SU-DHL-6 (cell line): ENCODE data around the gene FRMD3.
"Not testable (repeated sequence)": the region's sequence is repeated elsewhere in the genome, so short reads cannot be mapped to it uniquely, and the experiment has no call there.

ENCODE experiments used
- H2AFZ ChIP-seq: fragments of 200-600 bp; sonication (generic); 2 replicates; pipeline ENCODE4 v1.6.1; 2014; ENCODE audit warnings: low read depth, mild to moderate bottlenecking, moderate library complexity, mixed read lengths, antibody characterized with exemption, low read length; ENCODE audit not compliant: severe bottlenecking
- H3F3A ChIP-seq: fragments of 200-600 bp; shearing (Covaris generic); 2 replicates; pipeline ENCODE4 v1.6.0; 2016; ENCODE audit warnings: antibody characterized with exemption, mild to moderate bottlenecking; ENCODE audit not compliant: insufficient read depth
- H3K27ac ChIP-seq: fragments of 200-600 bp; sonication (generic); 2 replicates; pipeline ENCODE4 v1.5.1; 2016; ENCODE audit warnings: low read depth, mild to moderate bottlenecking, low read length, moderate library complexity, mixed read lengths
- H3K27me3 ChIP-seq: fragments of 200-600 bp; sonication (generic), shearing (Covaris generic); 2 replicates; pipeline ENCODE4 v1.6.0; 2014; ENCODE audit warnings: mild to moderate bottlenecking, low read length
- H3K36me3 ChIP-seq: fragments of 200-600 bp; sonication (generic); 2 replicates; pipeline ENCODE4 v1.6.1; 2014; ENCODE audit warnings: mild to moderate bottlenecking, low read length, mixed read lengths
- H3K4me2 ChIP-seq: fragments of 300-600, 200-600 bp; shearing (Covaris generic), sonication (generic); 2 replicates; pipeline ENCODE4 v1.6.0; 2014; ENCODE audit warnings: low read length, low read depth, mild to moderate bottlenecking; ENCODE audit not compliant: poor library complexity, severe bottlenecking
- H3K4me3 ChIP-seq: fragments of 200-600 bp; sonication (generic); 2 replicates; pipeline ENCODE4 v1.5.1; 2014; ENCODE audit warnings: antibody characterized with exemption, low read length, mild to moderate bottlenecking, mixed read lengths; ENCODE audit not compliant: insufficient read depth, poor library complexity, severe bottlenecking
- H3K79me2 ChIP-seq: fragments of 200-600 bp; sonication (generic); 2 replicates; pipeline ENCODE4 v1.6.1; 2014; ENCODE audit warnings: mild to moderate bottlenecking, low read length, moderate library complexity; ENCODE audit not compliant: insufficient read depth
- H3K9ac ChIP-seq: fragments of 200-600 bp; sonication (generic); 2 replicates; pipeline ENCODE4 v1.7.0; 2014; ENCODE audit warnings: mild to moderate bottlenecking, low read length
- H3K9me2 ChIP-seq: fragments of 200-600 bp; sonication (generic); replicated peaks from 2 replicates; pipeline ENCODE4 v1.6.1; 2014; ENCODE audit warnings: low read length; ENCODE audit not compliant: insufficient read depth
- H3K9me3 ChIP-seq: fragments of 200-600 bp; sonication (generic); 2 replicates; pipeline ENCODE4 v1.6.1; 2014; ENCODE audit warnings: low read length, mixed read lengths; ENCODE audit not compliant: insufficient read depth
- H4K20me1 ChIP-seq: fragments of 200-600 bp; sonication (generic); 2 replicates; pipeline ENCODE4 v1.6.1; 2014; ENCODE audit warnings: low read depth, mild to moderate bottlenecking, antibody characterized with exemption, low read length, moderate library complexity, mixed read lengths
- CTCF ChIP-seq: fragments of 200-600 bp; sonication (generic); IDR thresholded peaks from one replicate; pipeline ENCODE4 v1.5.1; 2017; ENCODE audit warnings: antibody characterized with exemption, mild to moderate bottlenecking, low read length, moderate library complexity; ENCODE audit not compliant: insufficient read depth, poor library complexity, severe bottlenecking
- EZH2phosphoT487 ChIP-seq: fragments of 200-600 bp; sonication (generic), shearing (Covaris generic); conservative IDR thresholded peaks from 2 replicates; pipeline ENCODE4 v1.6.1; 2018; ENCODE audit warnings: mild to moderate bottlenecking, antibody characterized with exemption, low read length, moderate library complexity, mixed read lengths

FRMD3 gene

GRCh38 chr9:83521411-83521810 is 16.8 kb downstream of the FRMD3 start:
- no peak for TF ChIP-seq EZH2phosphoT487
- no peak for TF ChIP-seq CTCF
- Histone ChIP-seq H3K9me3 (no peaks in the 10 kb centered on the region), H3K36me3 (no peaks in the 10 kb centered on the region), H3K79me2 (no peaks in the 10 kb centered on the region), H3K27ac (no peak overlapping the region), H2AFZ (no peak overlapping the region), H3K9ac (no peak overlapping the region), H3K4me2 (no peak overlapping the region), H3K4me3 (no peak overlapping the region), H3K9me2 (no peaks in the 10 kb centered on the region), H3F3A (no peaks in the 10 kb centered on the region), H3K27me3 (no peaks in the 10 kb centered on the region), H4K20me1 (no peaks in the 10 kb centered on the region)

GRCh38 chr9:83521011-83521410 is 17.2 kb downstream of the FRMD3 start:
- H3K79me2 ChIP-seq, result no peaks in the 10 kb centered on the region
- no peaks in the 10 kb centered on the region for H3K36me3 ChIP-seq
- no peaks in the 10 kb centered on the region for H3K9me3 ChIP-seq
- no peaks in the 10 kb centered on the region for H3K9me2 ChIP-seq
- no peak overlapping the region for H3K4me3 ChIP-seq
- no peak overlapping the region for H3K27ac ChIP-seq
- H4K20me1 ChIP-seq, result no peaks in the 10 kb centered on the region
- TF ChIP-seq CTCF, result no peak
- no peak for TF ChIP-seq EZH2phosphoT487
- no peak overlapping the region for H3K4me2 ChIP-seq
- H3K27me3 ChIP-seq, result no peaks in the 10 kb centered on the region
- H2AFZ ChIP-seq, result no peak overlapping the region
- H3K9ac ChIP-seq, result no peak overlapping the region
- H3F3A ChIP-seq, result no peaks in the 10 kb centered on the region

- no peaks in the 10 kb centered on the region for H3K9me2 ChIP-seq
- TF ChIP-seq EZH2phosphoT487 (no peak), CTCF (no peak)
- no peak overlapping the region for H3K27ac ChIP-seq
- H3F3A ChIP-seq, result no peaks in the 10 kb centered on the region
- H4K20me1 ChIP-seq, result no peaks in the 10 kb centered on the region
- H3K27me3 ChIP-seq, result no peaks in the 10 kb centered on the region
- H2AFZ ChIP-seq, result no peak overlapping the region
- no peak overlapping the region for H3K9ac ChIP-seq
- H3K79me2 ChIP-seq, result no peaks in the 10 kb centered on the region
- H3K36me3 ChIP-seq, result no peaks in the 10 kb centered on the region
- H3K4me2 ChIP-seq, result no peak overlapping the region
- no peak overlapping the region for H3K4me3 ChIP-seq
- no peaks in the 10 kb centered on the region for H3K9me3 ChIP-seq
These were observed 17.9 kb downstream of the FRMD3 start for GRCh38 chr9:83520292-83520691.

- not testable (repeated sequence) for H3F3A ChIP-seq, H3K9me3 ChIP-seq, H4K20me1 ChIP-seq, H3K36me3 ChIP-seq, H3K9ac ChIP-seq, H3K27me3 ChIP-seq, H2AFZ ChIP-seq, H3K4me3 ChIP-seq, H3K27ac ChIP-seq, H3K4me2 ChIP-seq, H3K9me2 ChIP-seq, H3K79me2 ChIP-seq
These were observed 20.2 kb downstream of the FRMD3 start for GRCh38 chr9:83517980-83518379.
